Kidney capillary endothelial cell (primary cell): Measurements from ENCODE around the gene MAST2.
"Not testable (repeated sequence)": the region's sequence is repeated elsewhere in the genome, so short reads cannot be mapped to it uniquely, and the experiment has no call there.

Experiments
- DNase-seq: peaks from one replicate; pipeline ENCODE4 v3.0.0-alpha.2; 2018; ENCODE audit warnings: low spot score

MAST2 gene

GRCh38 chr1:45857755-45858492, 54.5 kb downstream of the MAST2 start:
- DNase-seq: not testable (repeated sequence)

- DNase-seq: no peak
Measured at GRCh38 chr1:45859221-45859620, 55.8 kb downstream of the MAST2 start.

- no peak for DNase-seq
Measured at GRCh38 chr1:45862008-45862407, 58.6 kb downstream of the MAST2 start.

GRCh38 chr1:45863218-45863617, 59.8 kb downstream of the MAST2 start:
- no peak for DNase-seq

- no peak for DNase-seq
Measured at GRCh38 chr1:45864167-45865106, 61.0 kb downstream of the MAST2 start.

GRCh38 chr1:45867697-45868348, 64.4 kb downstream of the MAST2 start:
- DNase-seq: no peak

- DNase-seq: no peak
Measured at GRCh38 chr1:45868861-45869260, 65.4 kb downstream of the MAST2 start.

- no peak for DNase-seq
Measured at GRCh38 chr1:45870500-45870899, 67.1 kb downstream of the MAST2 start.

GRCh38 chr1:45872173-45872801, 68.9 kb downstream of the MAST2 start:
- DNase-seq: not testable (repeated sequence)

GRCh38 chr1:45876000-45876617, 72.7 kb downstream of the MAST2 start:
- peak; percentile 20 for DNase-seq

GRCh38 chr1:45877264-45877663, 73.9 kb downstream of the MAST2 start:
- DNase-seq: no peak

GRCh38 chr1:45879885-45880598, 76.6 kb downstream of the MAST2 start:
- no peak for DNase-seq

GRCh38 chr1:45880930-45881329, 77.5 kb downstream of the MAST2 start:
- no peak for DNase-seq

- no peak for DNase-seq
Measured at GRCh38 chr1:45883658-45884057, 80.2 kb downstream of the MAST2 start.

- DNase-seq: no peak
Measured at GRCh38 chr1:45884700-45885099, 81.3 kb downstream of the MAST2 start.

- DNase-seq: no peak
Measured at GRCh38 chr1:45886229-45886628, 82.8 kb downstream of the MAST2 start.

- DNase-seq: no peak
Measured at GRCh38 chr1:45887156-45887842, 83.9 kb downstream of the MAST2 start.

- DNase-seq: no peak
Measured at GRCh38 chr1:45890078-45890477, 86.7 kb downstream of the MAST2 start.

- DNase-seq: no peak
Measured at GRCh38 chr1:45891087-45891486, 87.7 kb downstream of the MAST2 start.

GRCh38 chr1:45892068-45892785, 88.8 kb downstream of the MAST2 start:
- peak; percentile 91 for DNase-seq
